Activated CD4-positive, alpha-beta T cell treated with anti-CD3 and anti-CD28 coated beads for 24 hours (primary cell): ENCODE measurements around the gene ALDH16A1.
A peak's percentile ranks its signal among the peaks of the same experiment; 100 is the strongest.
"Not testable (repeated sequence)": the region's sequence is repeated elsewhere in the genome, so short reads cannot be mapped to it uniquely, and the experiment has no call there.

Experiments
- DNase-seq, 2 donors: peaks; one replicate each; pipeline ENCODE4 v3.0.0-alpha.2; 2020; ENCODE audit warnings: low read depth in 2 of 2

The ALDH16A1 gene

DNA sequence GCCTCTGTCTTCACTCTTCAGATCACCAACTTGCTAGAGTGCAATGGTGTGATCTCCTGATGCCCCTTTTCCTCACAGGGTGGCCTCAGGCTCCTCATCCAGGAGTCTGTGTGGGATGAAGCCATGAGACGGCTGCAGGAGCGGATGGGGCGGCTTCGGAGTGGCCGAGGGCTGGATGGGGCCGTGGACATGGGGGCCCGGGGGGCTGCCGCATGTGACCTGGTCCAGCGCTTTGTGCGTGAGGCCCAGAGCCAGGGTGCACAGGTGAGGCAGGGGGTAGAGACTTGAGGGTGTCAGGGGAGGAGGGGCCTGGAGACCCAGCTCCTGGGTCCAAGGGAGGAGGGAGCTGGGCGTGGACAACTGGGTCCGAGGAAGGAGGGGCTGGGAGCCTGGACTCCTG is 9.5 kb downstream of the ALDH16A1 start:
- DNase-seq, result no peak

DNA sequence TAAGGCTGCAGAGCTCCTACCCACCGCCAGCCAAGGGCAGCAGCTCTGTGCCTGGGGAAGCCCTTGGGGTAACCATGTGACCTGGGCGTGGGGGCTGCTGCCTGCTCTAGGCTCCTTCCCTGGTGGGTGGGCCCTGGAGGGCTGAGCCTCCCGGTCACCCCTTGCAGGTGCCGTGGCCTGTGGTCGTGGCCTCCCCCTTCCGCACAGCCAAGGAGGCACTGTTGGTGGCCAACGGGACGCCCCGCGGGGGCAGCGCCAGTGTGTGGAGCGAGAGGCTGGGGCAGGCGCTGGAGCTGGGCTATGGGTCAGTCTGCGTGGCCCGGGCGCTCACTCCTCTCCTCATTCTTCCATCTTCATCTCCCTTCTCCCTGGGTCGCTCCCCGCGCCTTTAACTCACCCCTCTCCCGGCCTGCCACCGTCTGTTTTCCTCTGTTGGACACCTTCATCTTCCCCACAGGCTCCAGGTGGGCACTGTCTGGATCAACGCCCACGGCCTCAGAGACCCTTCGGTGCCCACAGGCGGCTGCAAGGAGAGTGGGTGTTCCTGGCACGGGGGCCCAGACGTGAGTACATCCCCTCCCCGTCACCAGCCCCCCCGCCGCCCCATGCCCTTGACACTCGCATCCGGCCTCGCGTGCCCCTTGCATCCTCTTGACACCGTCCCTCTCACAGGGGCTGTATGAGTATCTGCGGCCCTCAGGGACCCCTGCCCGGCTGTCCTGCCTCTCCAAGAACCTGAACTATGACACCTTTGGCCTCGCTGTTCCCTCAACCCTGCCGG is 11.1 kb downstream of the ALDH16A1 start:
- DNase-seq, result no peak

DNA sequence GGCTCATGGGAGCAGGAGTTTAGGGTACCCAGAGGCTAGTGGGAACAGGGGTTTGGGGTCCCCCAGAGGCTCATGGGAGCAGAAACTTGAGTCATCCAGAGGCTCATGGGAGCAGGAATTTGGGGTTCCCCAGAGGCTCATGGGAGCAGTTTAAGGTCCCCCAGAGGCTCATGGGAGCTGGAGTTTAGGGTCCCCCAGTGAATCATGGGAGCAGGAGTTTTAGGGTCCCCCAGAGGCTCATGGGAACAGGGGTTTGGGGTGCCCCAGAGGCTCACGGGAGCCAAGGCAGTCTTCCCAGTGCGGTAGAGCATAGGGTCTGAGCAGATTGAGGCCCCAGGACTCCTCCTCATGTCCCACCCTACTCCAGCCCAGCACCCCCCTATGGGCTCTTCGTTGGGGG is 12.3 kb downstream of the ALDH16A1 start:
- no peak for DNase-seq

DNA sequence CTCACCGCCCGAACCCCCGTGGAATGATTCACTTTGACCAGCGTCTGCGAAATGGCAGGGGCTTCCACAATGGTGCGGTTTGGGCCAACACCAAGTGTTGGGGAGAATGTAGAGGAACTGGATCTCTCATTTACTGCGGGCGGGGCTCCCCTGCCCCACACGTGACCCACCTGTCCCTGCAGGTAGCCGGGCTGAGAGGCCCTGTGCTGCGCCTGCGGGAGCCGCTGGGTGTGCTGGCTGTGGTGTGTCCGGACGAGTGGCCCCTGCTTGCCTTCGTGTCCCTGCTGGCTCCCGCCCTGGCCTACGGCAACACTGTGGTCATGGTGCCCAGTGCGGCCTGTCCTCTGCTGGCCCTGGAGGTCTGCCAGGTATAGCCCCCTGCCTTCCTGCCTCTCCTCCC is 15.2 kb downstream of the ALDH16A1 start:
- no peak for DNase-seq

DNA sequence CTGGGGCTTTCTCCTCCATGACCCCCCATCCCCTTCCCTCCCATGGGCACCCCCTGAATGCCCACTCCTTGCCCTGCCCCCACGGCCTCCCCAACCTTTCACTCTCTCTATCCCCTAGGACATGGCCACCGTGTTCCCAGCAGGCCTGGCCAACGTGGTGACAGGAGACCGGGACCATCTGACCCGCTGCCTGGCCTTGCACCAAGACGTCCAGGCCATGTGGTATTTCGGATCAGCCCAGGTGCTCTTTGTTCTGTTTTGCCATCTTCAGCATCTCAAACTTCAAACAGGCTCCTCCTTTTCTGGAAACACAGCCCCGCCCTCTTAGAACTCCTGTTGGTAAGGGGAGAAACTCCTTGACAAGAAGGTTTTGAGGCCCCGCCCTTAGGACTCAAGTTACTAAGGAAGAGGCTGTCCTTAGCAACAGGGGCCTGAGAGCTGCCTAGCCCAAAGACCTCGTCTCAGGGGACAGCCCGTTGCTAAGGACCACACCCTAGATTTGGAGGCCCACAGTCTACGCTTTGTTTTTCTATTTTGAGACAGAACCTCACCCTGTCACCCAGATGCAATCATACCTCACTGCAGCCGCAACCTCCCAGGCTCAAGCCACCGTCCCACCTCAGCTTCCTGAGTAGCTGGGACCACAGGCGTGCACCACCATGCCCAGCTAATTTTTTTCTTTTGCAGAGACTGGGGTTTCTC is 15.9 kb downstream of the ALDH16A1 start:
- no peak for DNase-seq

DNA sequence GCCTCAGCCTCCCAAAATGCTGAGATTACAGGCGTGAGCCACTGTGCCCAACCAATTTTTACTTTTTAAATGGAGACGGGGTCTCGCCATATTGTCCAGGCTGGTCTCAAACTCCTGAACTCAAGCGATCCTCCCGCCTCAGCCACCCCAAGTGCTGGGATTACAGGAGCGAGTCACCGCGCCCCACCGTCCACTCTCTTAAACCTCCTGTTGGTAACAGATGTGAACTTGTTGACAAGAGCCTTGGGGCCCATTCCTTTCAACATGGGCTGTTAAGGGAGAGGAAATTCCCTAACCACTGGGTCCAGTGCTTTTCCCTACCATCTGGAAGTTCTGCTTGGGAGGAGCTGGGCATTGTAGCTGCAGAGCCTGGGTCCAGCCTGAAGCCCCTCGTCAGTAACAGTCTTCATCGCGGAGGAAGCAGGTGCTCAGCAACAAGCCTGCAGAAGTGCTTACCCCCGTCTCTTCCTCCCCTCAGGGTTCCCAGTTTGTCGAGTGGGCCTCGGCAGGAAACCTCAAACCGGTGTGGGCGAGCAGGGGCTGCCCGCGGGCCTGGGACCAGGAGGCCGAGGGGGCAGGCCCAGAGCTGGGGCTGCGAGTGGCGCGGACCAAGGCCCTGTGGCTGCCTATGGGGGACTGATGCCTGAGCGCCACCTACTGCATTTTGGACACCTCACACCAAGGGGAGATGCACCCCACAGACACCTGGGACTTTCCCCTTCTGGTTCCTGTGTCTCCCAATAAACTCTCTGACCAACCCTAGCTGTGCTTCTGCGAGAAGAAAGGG is 17.0 kb downstream of the ALDH16A1 start:
- peak in 1 of 2 donors; percentile 66 for DNase-seq

DNA sequence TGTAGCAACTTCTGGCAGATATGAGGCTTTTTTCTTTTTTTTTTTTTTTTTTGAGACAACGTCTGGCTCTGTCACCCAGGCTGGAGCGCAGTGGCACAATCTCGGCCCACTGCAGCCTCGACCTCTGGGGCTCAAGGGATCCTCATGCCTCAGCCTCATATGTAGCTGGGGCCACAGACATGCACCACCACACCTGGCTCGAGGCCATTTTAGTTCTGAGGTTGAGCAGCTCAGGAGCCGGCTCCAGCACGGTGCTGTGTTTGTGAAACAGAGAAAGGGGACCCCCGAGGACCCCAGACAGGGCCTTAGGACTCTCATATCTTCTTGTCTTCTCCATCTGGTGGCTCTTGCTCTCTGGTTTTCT is 17.6 kb downstream of the ALDH16A1 start:
- no peak for DNase-seq

DNA sequence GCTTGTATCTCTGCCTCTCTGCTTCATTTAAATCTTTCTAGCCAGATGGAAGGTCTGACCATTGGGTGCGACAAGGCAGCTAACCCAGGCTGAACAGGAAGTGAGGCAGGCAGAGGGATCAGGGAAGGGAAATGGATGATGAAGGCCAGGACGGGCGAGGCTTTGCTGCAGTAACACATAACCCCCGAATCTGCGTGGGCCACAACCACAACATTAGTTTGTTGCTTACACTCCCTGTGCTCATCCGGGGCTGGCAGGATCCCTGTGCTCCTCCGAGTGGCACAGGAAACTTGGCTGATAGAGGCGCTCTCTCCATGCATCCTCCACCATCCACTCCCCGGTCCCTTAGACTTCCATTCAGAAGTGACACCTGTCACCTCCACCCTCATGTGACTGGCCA is 19.9 kb downstream of the ALDH16A1 start:
- no peak for DNase-seq

DNA sequence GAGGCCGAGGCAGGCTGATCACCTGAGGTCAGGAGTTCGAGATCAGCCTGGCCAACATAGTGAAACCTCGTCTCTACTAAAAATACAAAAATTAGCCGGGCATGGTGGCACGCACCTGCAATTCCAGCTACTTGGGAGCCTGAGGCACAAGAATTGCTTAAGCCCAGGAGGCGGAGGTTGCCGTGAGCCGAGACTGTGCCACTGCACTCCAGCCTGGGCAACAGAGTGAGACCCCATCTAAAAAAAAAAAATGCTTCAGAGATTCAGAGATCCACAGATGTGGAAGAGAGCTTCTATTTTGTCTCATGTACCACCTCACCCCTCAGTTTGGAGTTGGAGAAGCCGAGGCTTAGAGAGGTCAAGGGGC is 20.5 kb downstream of the ALDH16A1 start:
- DNase-seq, result not testable (repeated sequence)

DNA sequence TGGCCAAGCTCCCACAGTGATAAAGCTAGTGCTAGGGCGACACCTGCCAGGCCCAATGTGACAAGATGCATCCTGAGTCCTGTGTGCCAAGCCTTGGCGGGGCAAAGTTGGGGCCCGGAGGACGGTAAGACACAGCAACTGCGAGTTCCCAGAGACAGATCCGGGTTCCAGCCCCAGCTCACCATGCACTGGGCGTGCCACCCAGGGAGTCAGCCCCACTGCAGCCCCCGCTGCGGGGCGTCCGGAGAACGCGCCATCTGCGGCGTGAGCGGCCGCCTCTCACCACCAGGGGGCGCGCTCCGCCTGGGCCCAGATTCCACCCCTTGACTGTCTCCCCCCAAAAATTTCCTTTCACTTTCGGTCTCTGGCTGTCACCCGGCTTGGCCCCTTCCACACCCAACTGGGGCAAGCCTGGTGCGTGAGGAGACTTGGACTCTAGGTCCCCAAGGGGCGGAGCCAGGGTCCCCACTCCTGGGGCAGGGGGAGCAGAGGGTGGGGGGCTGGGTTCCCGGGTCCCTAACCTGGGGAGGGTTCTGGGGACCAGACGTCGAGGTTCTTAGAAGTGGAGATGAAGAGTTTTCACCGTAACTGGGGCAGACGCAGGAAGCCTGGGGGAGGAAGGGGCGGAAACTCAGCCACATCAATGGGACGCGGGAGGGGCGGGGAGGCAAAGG is 21.0 kb downstream of the ALDH16A1 start, which contains the start of gene FLT3LG:
Gene FLT3LG (plus strand): TSS at position 348 of the 674 bp plus-strand sequence. CDS start 425 bp downstream, outside the sequence.
- peak; percentile 79 to 90 for DNase-seq

DNA sequence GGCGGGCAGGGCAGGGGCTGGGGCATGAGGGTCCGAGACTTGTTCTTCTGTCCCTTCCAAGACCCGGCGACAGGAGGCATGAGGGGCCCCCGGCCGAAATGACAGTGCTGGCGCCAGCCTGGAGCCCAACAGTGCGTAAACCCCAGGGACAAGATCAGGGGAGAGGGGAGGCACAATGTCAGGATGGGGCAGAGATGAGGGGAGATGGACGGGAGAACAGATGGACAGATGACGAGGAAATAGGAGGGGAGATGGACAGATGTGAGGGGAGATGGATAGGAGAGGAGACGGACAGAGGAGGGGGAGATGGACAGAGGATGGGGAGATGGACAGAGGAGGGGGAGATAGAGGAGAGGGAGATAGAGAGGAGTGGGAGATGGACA is 21.5 kb downstream of the ALDH16A1 start:
- DNase-seq, result no peak

DNA sequence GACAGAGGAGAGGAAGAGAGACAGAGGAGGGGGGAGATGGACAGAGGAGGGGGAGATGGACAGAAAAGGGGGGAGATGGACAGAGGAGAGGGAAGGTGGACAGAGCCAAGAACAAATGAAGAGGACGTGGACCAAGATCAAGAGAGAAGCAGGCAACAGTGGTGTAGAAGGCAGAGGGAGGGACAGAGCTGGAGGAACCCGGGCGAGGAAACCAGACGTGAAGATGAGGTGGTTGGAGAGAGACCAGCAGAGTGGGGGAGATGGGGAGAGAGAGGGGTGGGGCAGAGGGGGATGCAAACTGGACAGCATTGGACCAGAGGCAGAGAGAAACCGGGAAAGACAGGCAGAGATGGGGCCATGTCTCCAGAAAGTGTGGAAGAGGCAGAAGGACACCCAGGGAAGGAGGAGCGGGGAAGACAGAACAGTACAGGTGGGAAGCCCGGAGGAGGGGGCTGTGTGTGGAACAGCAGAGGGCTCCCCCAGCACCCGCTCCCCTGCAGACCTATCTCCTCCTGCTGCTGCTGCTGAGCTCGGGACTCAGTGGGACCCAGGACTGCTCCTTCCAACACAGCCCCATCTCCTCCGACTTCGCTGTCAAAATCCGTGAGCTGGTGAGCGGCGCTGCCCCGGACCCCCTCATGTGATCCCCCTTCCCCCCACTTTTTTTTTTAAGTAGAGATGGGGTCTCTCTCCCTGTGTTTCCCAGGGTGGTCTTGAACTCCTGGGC is 22.3 kb downstream of the ALDH16A1 start:
- no peak for DNase-seq

DNA sequence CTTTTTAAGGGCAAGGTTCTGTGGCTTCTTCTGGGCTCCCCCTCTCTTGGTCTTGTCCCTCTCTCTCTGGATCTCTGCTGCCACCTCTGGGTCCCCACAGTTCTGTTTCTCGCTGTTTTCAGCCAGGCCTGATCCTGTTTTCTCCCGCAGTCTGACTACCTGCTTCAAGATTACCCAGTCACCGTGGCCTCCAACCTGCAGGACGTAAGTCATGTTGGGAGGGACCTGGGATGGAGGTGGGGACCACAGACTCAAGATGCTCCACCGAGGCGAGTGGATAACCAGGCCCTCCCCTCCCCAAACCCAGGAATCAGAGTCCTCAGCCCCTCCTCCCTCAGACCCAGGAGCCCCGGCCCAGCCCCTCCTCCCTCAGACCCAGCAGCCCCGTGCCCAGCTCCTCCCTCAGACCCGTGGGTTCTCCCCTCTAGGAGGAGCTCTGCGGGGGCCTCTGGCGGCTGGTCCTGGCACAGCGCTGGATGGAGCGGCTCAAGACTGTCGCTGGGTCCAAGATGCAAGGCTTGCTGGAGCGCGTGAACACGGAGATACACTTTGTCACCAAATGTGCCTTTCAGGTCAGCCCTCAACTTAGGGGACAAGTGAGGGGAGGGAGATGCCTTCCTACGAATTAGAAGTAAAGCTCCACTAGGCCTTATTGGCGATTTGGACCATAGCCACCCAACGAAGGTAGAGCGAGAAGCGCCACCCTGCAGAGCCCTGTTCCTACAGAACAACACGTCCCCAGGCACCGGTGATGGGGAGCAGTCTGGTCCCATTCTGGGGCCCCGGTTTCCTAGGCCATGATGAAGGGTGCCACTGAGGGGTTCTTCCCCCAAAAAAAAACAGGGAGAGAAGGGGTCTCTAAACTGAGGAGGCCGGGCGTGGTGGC is 23.2 kb downstream of the ALDH16A1 start:
- peak in 1 of 2 donors; percentile 79 for DNase-seq

DNA sequence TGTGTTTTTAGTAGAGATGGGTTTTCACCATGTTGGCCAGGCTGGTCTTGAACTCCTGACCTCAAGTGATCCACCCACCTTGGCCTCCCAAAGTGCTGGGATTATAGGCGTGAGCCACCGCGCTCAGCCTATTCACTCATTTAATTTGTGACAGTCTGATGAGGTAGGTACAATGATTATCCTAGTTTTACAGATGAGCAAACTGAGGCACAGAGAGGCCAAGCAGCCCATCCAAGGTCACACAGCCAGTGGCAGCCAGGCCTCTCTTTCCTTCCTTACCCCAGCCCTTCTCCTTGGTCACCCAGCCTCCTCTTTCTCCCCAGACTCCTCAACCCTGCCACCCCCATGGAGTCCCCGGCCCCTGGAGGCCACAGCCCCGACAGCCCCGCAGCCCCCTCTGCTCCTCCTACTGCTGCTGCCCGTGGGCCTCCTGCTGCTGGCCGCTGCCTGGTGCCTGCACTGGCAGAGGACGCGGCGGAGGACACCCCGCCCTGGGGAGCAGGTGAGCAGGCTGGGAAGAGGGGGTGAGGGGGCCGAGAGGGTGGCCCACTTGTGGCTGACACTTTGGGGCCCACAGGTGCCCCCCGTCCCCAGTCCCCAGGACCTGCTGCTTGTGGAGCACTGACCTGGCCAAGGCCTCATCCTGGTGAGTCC is 27.1 kb downstream of the ALDH16A1 start:
- no peak for DNase-seq

DNA sequence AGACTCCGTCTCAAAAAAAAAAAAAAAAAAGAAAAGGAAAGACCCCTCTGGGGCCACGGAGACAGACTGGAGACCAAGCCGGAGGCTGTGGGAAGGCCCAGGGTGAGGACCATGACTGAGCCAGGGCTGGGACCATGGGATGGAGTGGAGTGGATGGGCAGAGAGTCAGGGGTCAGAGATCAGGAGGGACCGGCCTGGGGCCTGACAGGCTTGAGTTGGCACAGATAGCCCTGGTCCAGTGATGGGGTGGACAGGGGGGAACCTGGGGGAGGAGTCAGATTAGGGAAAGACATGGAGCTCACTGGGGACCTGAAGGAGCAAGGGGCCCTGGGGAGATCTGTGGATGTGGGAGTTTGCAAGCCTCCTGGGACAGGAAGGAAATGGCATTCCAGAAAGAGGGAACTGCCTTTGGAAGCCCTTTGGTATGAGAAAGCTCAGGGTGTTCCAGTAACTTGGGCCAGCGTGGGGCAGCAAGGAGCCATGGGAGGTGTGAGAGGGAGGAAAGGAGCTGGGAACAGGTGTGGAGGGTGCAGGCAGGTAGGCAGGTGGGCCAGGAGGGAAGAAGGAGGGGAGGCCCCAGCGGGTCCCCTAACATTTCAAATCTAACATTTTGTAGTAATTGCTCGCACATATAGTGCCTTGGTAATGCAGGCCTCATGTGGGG is 28.1 kb downstream of the ALDH16A1 start:
- no peak for DNase-seq

DNA sequence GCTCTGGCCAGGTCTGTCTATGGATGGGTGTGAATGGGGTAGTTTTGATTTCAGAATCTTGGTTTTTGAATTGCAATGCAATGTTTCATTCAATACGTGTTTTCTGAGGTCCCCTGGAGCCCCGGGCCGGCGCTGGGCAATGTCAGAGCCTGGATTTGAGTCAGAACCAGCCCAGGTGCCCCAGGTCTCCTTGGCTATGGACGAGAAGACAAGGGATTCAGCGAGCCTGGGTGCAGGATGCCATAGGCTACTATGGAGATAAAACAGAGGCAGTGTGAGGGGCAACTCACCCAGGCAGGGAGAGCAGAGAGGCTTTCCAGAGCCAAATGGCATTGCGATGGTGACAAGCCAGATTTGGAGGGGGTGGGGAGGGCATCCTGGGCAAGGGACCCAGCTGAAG is 33.2 kb downstream of the ALDH16A1 start:
- no peak for DNase-seq

DNA sequence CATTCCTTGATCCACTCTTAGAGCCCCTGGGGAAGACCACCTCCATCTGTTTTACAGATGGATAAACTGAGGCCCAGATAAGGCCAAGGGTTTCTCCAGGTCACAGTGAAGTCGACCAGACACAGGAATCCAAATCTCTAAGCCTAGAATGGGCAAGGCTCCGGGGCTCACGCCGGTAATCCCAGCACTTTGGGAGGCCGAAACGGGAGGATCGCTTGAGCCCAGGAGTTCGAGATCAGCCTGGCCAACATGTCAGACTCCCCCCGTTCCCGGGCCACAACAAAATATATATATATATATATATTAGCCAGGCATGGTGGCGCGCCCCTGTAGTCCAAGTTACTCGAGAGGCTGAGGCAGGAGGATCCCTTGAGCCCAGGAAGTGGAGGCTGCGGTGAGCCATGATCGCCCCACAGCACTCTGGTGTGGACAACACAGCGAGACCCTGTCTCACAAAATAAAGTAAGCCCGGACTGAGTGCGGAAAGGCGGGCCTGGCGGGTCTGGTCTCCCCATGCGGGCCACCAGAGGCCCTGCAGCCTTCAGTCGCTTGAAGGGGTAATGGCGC is 33.8 kb downstream of the ALDH16A1 start:
- no peak for DNase-seq

DNA sequence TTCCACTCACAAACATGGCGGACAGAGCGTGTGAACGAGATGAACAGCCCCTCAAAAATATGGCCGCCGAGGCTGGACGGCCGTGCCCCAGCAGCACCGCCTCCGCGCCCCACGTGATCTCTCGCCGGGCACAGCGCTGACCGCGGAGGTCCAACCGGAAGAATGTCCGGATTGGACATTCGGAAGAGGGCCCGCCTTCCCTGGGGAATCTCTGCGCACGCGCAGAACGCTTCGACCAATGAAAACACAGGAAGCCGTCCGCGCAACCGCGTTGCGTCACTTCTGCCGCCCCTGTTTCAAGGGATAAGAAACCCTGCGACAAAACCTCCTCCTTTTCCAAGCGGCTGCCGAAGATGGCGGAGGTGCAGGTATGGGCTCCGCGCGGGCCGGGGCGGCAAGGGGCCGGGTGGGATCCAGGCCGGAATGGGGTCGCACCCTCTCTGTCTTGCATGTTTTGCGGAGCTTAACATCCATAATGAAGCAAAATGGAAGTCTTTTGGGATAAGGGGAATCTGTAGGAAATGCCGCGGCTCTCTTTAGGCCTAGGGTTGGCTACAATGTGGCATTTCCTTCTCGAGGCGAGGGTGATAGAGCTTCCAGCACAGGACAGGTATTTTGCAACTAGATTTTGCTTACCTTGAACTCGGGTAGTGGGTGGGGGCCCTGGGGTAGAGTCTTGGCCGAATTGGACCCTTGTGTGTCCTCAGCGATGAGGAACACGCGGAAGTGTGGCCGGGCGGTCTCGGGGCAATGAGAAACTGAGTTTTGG is 34.4 kb downstream of the ALDH16A1 start, which contains the start of gene RPL13A:
Gene RPL13A (plus strand): TSS at position 332 of the 769 bp plus-strand sequence. CDS start 22 bp downstream, at position 354.
- peak; percentile 99 to 100 for DNase-seq
